Adrenal gland (tissue), 12 donors: ENCODE results near the gene QSOX2. TPM values are rescaled to one million over a fixed set of nuclear protein-coding genes. Genes with fewer than 3 reads are reported as not detected.

Source experiments
- DNase-seq, 7 donors: peaks; one replicate each; pipeline ENCODE4 v3.0.0-alpha.2; 2019 to 2020
- H3K27ac ChIP-seq, 5 donors: fragments of 200-600 bp; sonication (generic) in 4 of 5; 1 replicate in 3 of 5; 2 replicates in 2 of 5; pipeline versions ENCODE4 v1.5.1 to v1.8.0; 2016 to 2020; ENCODE audit warnings: mild to moderate bottlenecking in 1 of 5
- H3K27me3 ChIP-seq: fragments of 200-600 bp; 2 replicates; pipeline ENCODE4 v1.8.0; 2021
- H3K36me3 ChIP-seq, 2 donors: fragments of 200-600 bp; replicated peaks in 1 of 2; 1 replicate in 1 of 2; 2 replicates in 1 of 2; pipeline versions ENCODE4 v1.5.1 to v1.8.0; 2018 to 2022
- H3K4me1 ChIP-seq, 2 donors: fragments of 200-600 bp; replicated peaks in 1 of 2; 1 replicate in 1 of 2; 2 replicates in 1 of 2; pipeline versions ENCODE4 v1.5.1 to v1.8.0; 2018 to 2021
- H3K4me3 ChIP-seq, 4 donors: fragments of 200-600 bp; sonication (generic) in 3 of 4; one replicate each; pipeline ENCODE4 v1.5.1; 2016 to 2018
- H3K9me3 ChIP-seq, 3 donors: fragments of 200-600 bp; sonication (generic) in 1 of 3; replicated peaks in 1 of 3; 1 replicate in 2 of 3; 2 replicates in 1 of 3; pipeline versions ENCODE4 v1.5.1 to v1.8.0; 2016 to 2021
- POLR2A ChIP-seq, 2 donors: fragments of 450-650 bp; IDR thresholded peaks; one replicate each; pipeline ENCODE4 v1.6.1; 2017; ENCODE audit warnings: antibody characterized with exemption in 2 of 2, mild to moderate bottlenecking in 2 of 2, moderate library complexity in 1 of 2
- WGBS, 4 donors: extraction: QIAGEN DNeasy Blood & Tissue Kit in 2 of 4; methylation state at CpG; one replicate each; pipeline versions ENCODE4 v1.1.5 to v1.1.7; 2013 to 2017; 5-methylcytosine and 5-hydroxymethylcytosine counted together
- intact Hi-C, 2 donors: fragments of 100-400 bp; cut with DNase I; formaldehyde crosslinking; loops; one replicate each; pipeline versions ENCODE4 v1.14.1 to v1.15.0; 2022 to 2023
- polyA plus RNA-seq, 3 donors: library from polyadenylated mRNA; stranded (reverse); fragments of 200-250 nt in 2 of 3; fragments of 350-450 nt in 1 of 3; fragmentation: Illumina TruSeq in 1 of 3; extraction: RNeasy Lipid Tissue Mini Kit (QIAGEN cat#74804) in 1 of 3; gene quantifications; one replicate each; pipeline ENCODE4 v1.2.3, GENCODE V29; 2013 to 2014
- total RNA-seq, 9 donors: library from RNA; depleted of rRNA in 4 of 9; stranded (reverse); fragments of >200 nt in 4 of 9; fragments of 120-200 nt in 1 of 9; fragmentation: NEBNext Ultra II Directional in 1 of 9; extraction: Animal tissue kit (Norgen Biotek cat#: 25700) in 1 of 9; gene quantifications; one replicate each; pipeline versions ENCODE4 v1.1.0 to v1.2.4, GENCODE V29; 2013 to 2023
- TF ChIP-seq, protein P1 (sequence below), 6 experiments: fragments of 450-650 bp in 4 of 6; fragments of 200-600 bp in 2 of 6; sonication (generic) in 1 of 6; IDR thresholded peaks; 1 replicate in 5 of 6; 2 replicates in 1 of 6; pipeline versions ENCODE4 v1.5.1 to v1.8.0; 2016 to 2021; ENCODE audit warnings: antibody characterized with exemption in 6 of 6, mild to moderate bottlenecking in 2 of 6, moderate library complexity in 1 of 6
- donor health status: healthy with polysubstance abuse.
- donor health status: Bipolar disorder and iron deficiency.
- donor health status: DM: yes; HTN: yes; CAD: no.
- donor health status: DM: no; HTN: no; CAD: no.
- donor health status: DM: no; HTN: no; CAD: no.
- donor health status: DM: yes; HTN: yes; CAD: no.

The QSOX2 gene
- total and polyA plus RNA-seq, 12 donors, result 6.4 to 14.3 (median 9.3) TPM

DNA sequence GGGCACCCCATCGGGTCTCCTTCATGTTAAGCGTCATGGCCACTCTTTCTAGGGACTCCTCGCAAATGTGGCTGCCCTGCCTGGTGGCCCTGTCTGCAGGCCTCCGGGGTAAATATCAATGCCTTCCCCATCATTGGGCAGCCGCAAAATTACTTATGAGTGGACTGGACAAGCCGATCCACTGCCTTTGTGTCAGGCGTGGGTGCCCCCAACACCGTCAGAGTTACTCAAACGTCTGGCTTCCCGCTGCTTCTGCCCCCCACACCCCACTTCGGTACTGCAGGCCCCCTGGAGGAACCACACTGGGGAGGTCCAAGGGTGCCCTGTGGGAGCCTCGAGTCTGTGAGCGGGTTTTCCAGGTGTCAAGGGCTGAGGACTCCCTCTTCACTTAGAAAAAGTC, 44.4 kb downstream of the QSOX2 start:
- H3K4me3 ChIP-seq, result no peak overlapping the region
- H3K36me3 ChIP-seq, result no peaks in the 10 kb centered on the region
- intact Hi-C loops, result no loop called here
- 45 to 58% (median 52%) methylated on average over 5 to 13 of the region's 13 CpGs for WGBS, 4 donors
- H3K27me3 ChIP-seq, result peaks cover 91% of the 10 kb centered on the region
- no peak overlapping the region for H3K27ac ChIP-seq
- TF ChIP-seq, protein P1, sequence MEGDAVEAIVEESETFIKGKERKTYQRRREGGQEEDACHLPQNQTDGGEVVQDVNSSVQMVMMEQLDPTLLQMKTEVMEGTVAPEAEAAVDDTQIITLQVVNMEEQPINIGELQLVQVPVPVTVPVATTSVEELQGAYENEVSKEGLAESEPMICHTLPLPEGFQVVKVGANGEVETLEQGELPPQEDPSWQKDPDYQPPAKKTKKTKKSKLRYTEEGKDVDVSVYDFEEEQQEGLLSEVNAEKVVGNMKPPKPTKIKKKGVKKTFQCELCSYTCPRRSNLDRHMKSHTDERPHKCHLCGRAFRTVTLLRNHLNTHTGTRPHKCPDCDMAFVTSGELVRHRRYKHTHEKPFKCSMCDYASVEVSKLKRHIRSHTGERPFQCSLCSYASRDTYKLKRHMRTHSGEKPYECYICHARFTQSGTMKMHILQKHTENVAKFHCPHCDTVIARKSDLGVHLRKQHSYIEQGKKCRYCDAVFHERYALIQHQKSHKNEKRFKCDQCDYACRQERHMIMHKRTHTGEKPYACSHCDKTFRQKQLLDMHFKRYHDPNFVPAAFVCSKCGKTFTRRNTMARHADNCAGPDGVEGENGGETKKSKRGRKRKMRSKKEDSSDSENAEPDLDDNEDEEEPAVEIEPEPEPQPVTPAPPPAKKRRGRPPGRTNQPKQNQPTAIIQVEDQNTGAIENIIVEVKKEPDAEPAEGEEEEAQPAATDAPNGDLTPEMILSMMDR (IDR thresholded peaks at IDR 0.05), result no peak
- no peak for TF ChIP-seq POLR2A (IDR thresholded peaks at IDR 0.05)
- DNase-seq, result no peak
- peaks cover 0 to 5% of the 10 kb centered on the region in 2 donors for H3K4me1 ChIP-seq
- no peaks in the 10 kb centered on the region for H3K9me3 ChIP-seq

DNA sequence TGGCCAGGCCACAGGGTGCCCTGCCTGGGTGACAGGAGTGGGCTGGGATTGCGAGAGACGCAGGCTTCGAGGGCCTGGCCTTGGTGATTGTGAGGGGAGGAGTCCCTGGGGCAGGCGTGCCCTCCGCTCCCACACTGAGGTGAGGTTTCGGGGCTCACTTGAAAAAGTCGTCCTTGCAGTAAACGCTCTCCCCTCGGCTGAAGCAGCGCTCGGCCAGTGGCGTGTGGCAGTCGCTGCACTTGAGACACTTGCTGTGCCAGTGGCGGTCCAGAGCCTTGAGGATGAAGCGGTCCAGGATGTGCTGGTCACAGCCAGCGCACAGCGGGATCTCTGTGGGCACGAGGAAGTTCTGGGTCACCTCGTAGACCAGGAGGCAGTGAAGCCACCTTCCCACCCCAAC, 45.2 kb downstream of the QSOX2 start:
- H3K4me3 ChIP-seq, result no peak overlapping the region
- peaks cover 0 to 5% of the 10 kb centered on the region in 2 donors for H3K4me1 ChIP-seq
- H3K9me3 ChIP-seq, result no peaks in the 10 kb centered on the region
- no peak overlapping the region for H3K27ac ChIP-seq
- H3K36me3 ChIP-seq, result no peaks in the 10 kb centered on the region
- H3K27me3 ChIP-seq, result peaks cover 98% of the 10 kb centered on the region
- WGBS, 4 donors, result 33 to 48% (median 43%) methylated on average over 8 to 19 of the region's 19 CpGs
- intact Hi-C loops, result no loop called here
- no peak for DNase-seq
- TF ChIP-seq, protein P1 (IDR thresholded peaks at IDR 0.05), result no peak
- no peak for TF ChIP-seq POLR2A (IDR thresholded peaks at IDR 0.05)

DNA sequence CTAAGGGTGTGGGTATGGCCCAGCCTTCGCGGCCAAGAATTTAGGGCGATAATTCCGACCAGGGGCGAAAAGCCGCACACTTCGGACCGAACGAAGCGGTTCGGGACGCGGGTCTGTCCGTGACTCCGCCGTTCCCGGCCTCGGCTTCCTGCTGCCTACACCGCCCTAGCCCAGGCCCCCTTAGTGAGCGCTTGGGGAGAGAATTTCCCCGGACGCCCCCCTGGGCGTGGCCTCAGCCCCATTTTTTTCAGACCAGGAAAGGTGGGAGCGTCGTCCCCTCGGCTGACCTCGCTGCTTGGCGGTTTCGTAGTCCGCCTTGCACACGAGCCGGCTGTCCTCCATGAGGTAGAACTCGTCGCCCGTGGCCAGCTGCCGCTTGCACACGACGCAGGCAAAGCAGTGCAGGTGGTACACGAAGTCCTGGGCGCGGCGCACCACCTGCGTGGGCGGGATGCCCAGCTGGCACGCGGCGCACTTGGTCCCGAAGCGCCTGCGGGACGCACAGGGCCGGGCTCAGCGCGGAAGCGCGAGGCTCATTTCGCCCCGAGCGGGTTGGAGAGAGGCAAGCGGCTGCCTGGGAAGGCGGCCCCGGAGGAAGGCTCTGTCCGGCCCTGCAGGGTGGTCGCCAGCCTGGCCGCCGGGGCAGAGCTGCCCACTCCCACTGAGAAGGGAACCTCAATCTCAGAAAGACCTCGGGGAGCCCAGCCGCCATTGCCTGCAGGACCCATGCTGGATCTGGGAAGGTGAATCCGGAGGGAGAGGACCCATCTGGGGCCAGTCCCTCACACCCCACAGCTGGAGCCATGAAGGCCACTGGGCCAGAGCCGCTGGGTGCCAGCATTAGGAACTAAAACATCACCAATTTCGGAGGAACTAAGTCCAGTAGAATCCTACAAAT, 46.0 kb downstream of the QSOX2 start:
- TF ChIP-seq POLR2A (IDR thresholded peaks at IDR 0.05), result no peak
- TF ChIP-seq, protein P1 (IDR thresholded peaks at IDR 0.05), result no peak
- Histone ChIP-seq H3K36me3 (no peaks in the 10 kb centered on the region), H3K4me3 (no peak overlapping the region), H3K27me3 (peaks cover 92% of the 10 kb centered on the region), H3K27ac (no peak overlapping the region), H3K9me3 (no peaks in the 10 kb centered on the region), H3K4me1 (peaks cover 0 to 5% of the 10 kb centered on the region in 2 donors)
- no peak for DNase-seq
- intact Hi-C loops, result no loop called here
- WGBS, 4 donors, result 7 to 10% (median 8%) methylated on average over 34 to 71 of the region's 71 CpGs

DNA sequence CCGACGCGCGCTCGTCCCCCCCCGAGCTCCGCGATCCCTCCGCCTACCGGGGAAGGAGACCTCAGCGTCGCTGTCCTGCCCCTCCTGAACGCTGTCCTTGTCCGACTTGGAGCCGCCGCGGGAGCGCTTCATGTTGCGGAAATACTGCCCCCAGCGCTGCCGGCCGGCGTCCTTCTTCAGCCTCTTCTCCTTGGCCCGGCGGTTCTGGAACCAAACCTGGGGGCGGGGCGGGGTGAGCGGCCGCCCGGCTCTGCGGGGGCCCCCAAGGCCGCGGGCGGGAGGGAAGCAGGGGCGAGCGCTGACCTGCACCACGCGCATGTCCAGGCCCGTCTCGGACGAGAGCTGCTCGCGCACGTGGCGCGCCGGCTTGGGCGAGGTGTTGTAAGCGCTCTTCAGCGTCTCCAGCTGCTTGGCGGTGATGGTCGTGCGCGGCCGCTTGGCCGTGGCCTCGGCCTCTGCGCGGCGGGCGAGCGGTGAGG, 47.0 kb downstream of the QSOX2 start:
- H3K27me3 ChIP-seq, result peaks cover 90% of the 10 kb centered on the region
- H3K27ac ChIP-seq, result no peak overlapping the region
- WGBS, 4 donors, result 0 to 7% (median 2%) methylated on average over 14 to 62 of the region's 62 CpGs
- DNase-seq, result peak in 2 of 7 donors; percentile 21 to 27
- TF ChIP-seq POLR2A (IDR thresholded peaks at IDR 0.05), result no peak
- TF ChIP-seq, protein P1 (IDR thresholded peaks at IDR 0.05), result no peak
- peaks cover 0 to 5% of the 10 kb centered on the region in 2 donors for H3K4me1 ChIP-seq
- no peak overlapping the region for H3K4me3 ChIP-seq
- no peaks in the 10 kb centered on the region for H3K9me3 ChIP-seq
- no peaks in the 10 kb centered on the region for H3K36me3 ChIP-seq
- intact Hi-C loops, result no loop called here
